GM19193 (cell line): ENCODE data around the gene MICAL2.

Source experiments
- POLR2A ChIP-seq: IDR thresholded peaks from 4 replicates; pipeline ENCODE4 v1.6.1; 2011; ENCODE audit not compliant: insufficient read depth, insufficient read length; ENCODE audit errors: extremely low read depth

MICAL2 gene

DNA sequence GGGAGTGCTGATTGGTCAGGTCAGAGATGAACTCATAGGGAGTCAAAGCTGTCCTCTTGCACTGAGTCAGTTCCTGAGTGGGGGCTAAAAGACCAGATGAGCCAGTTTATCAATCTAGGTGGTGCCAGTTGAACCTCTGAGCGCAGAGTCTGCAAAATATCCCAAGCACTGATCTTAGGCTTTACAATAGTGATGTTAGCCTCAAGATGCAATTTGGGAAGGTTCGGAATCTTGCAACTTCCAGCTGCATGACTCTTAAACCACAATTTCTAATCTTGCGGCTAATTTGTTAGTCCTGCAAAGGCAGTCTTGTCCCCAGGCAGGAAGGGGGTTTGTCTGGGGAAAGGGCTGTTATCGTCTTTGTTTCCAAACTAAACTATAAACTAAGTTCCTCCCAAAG, 174.7 kb downstream of the MICAL2 start:
- no peak for TF ChIP-seq POLR2A

DNA sequence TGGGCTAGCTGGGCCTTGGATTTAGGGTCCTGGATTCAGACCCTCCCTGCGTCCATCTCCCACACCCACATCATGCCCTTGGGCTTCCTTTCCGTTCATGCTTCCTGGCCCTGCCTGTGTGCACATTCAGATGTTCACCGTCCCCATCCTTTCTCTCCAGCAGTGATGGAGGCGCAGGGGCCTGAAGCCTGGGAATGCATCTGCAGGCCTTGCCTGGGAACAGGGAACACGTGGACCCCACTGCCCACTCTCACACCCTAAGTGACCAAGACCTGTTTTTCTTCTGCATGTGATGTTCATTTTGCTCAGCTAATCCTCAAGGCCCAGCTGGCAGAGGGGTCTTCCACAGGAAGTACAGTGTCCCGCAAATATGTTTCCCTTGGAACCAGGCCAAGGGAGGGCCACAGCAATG, 175.4 kb downstream of the MICAL2 start:
- TF ChIP-seq POLR2A: no peak

DNA sequence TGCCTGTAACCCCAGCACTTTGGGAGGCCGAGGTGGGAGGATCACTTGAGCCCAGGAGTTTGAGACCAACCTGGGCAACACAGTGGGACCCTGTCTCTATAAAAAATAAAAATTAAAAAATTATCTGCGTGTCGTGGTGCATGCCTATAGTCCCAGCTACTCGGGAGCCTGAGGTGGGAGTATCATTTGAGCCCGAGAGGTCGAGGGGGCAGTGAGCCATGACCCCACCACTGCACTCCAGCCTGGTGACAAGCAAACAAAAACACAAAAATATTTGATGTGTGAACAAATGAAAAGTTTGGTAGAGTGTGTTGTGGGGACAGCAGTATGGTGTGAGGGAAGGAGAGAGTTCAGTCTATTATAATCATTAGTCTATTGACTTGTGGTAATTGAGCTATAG, 176.2 kb downstream of the MICAL2 start:
- no peak for TF ChIP-seq POLR2A

DNA sequence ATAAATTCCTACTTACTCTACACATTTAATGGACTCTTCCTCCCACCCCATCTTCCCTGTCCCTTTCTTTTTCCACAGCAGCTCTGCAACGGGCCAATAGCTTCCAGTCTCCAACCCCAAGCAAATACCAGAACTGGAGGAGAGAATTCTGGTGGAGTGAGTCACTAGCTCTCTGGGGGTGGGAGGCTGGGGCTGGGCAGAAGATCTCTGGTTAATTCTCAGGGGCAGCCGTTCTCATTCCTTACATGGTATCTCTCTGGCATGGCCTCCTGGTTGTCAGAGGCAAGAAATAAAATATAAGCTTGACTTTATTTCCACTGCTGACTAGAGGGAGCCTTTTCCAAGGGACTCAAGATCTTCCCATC, 176.6 kb downstream of the MICAL2 start:
- no peak for TF ChIP-seq POLR2A

DNA sequence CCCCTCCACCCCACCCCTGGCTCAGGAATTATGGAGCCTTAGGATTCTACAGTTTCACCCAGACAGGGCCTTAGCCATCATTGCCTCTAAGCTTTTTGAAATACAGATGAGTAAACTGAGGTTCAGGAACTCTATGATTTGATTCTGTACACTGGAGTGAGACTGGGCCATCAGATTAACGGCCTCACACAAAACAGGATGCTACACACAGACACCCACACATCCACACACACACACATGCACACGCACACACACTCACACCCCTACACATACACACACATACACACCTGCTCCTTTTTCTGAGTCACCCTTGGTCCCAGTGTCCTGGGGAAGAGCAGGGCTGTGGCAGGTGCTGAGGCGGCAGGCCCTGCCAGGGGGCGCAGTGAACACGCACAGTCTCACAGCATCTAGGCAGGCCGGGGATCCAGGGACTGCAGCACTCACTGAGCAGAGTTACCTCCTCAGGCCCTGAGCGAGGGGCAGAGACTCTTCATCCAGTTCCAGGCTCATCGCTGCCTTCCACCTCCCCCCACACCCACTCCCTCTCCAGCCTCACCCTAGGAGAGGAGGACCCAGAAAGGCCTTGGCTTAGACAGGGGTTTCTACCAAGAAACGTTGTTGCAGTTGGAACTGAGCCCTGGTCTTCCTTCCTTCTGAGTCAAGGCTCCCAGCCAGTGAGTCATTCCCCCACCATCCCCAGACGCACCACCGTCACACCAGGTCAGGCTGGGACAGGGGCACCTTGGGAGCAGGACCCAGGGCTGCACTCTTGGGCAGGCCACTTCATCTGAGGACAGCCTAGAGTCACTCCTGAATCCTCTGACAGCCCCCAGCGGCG, 177.2 kb downstream of the MICAL2 start:
- no peak for TF ChIP-seq POLR2A

DNA sequence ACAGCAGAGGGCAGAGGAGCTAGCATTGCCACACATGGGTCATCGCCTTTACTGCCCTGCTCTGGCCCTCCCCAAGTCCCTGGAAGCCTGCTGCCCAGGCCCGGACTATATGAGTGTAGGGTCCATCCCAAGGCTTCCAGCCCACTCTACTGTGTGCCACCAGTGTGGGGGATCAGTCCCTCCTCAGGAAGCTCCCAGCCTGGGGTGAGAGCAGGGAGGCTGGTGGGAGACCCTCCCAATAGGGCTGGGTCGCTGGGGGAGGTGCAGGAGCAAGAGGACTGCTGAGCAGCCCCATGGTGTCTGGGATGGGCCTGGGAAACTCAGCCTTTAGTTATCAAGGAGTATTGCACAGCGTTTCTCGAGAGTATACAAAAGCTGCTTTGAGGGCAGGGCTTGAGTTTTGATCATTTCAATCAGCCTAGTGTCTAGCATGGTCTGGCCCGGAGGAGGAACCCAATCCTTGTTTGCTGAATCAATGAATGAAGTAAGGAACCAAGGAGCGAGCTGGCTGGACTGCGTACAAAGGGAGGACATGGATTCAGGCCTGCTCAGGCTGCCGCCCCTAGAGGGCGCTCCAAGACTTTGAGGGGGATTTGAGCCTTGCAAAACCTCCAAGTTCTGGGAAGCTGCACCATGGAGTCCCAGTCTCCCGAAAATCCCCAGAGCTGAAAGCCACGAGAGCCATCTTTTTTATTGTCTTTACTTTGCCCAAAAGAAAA, 178.0 kb downstream of the MICAL2 start:
- no peak for TF ChIP-seq POLR2A

DNA sequence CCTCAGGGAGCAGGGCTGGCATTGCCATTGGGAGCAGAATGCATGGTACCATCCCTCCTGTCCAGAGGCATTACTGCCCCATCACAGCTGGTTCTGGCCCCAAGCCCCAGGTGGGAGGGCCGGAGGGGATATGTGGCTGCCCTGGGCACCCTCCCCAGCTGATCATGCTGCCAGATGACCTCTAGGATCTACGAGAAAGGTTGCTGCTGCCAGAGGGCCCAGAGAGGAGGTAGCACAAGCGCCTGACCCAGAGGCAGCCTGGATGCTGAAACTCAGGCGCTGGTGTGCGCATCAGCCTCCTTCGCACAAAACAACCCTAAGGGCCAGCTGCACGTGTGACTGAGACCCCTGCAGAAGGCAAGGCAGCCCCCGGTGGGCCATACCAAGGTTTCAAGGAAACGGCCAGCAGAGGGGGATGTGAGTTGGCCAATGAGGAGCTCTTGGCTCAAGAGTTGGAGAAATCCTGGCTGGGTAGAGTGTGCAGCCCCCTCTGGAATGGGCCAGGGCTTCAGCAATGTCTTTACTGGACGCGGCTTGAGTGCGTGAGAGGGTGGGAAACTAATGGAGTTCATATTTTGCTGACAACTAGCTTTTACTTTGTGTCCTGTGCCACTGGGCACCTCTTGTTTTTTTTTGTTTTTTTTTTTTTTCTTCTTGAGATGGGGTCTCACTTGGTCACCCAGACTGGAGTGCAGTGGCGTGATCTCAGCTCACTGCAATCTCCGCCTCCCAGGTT, 178.7 kb downstream of the MICAL2 start:
- TF ChIP-seq POLR2A: no peak

DNA sequence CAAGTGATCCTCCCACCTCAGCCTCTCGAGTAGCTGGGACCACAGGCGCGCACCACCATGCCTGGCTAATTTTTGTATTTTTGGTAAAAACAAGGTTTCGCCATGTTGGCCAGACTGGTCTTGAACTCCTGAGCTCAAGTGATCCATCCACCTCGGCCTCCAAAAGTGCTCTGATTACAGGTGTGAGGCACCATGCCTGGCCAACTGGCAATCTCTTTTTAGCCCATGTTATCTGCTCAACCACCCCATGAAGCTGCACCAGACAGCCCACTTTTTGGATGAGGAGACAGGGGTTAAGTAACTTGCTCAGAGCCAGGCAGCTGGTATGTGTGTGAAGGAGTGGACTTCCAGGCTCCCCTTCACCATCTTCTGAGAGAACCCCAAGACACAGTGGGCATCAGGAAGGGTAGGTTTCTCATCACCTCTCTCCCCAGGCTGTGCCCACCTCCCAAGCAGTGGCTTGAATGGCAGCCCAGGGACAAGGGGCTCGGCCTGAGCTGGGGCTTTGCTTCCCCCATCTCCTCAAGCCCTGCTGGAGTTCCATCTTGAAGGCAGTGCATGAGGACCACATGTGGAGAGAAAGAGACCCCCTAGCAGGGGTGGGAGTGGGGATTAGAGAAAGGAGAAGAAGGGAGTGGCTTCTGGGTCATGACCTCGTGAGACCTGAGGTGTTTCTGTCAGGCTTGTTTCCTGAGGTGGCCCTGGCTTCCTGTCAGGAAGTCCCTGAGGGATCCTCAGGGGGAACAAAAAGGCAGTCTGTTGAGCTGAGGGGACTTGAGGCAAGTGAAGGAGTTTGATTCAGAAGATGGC, 179.5 kb downstream of the MICAL2 start:
- no peak for TF ChIP-seq POLR2A

DNA sequence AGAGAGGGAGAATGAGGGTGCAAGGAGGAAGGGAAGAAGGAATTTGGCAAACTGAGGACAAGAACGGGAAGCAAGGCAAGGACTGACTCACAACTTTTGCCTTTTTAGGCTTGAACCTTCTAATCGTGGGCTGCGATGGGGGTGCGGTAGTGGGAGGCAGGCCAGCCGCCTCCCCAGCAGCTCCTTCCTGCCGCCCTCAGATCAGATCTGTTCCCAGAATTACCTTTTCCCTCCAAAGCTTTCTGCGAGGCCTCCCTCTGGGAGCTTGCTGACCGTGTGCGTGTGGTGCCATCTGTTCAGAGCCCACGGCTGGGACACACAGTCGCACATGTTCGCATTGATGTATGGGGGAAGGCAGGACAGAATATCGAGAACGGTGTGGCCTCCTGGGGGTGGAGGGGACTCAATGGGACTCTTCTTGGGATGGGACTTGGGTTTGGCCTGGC, 180.1 kb downstream of the MICAL2 start:
- TF ChIP-seq POLR2A: no peak

DNA sequence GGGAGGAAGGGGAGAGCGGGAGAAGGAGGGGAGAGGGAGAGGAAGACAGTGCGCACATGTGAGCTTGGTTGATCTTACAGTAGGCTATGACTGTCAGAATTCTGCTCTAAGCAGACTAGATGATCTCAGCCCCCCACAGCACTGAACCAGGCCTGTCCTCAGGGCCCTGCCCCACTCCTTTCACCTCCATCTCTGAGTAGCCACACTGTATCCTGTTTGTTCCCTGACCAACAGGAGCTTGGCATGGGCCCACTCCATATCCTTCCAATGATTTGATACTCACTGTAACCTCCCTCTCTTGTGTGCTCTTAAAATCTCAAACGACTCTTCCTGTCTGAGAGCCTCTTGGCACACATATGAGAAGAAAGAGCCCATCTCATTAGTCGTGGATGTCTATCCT, 180.9 kb downstream of the MICAL2 start:
- no peak for TF ChIP-seq POLR2A

DNA sequence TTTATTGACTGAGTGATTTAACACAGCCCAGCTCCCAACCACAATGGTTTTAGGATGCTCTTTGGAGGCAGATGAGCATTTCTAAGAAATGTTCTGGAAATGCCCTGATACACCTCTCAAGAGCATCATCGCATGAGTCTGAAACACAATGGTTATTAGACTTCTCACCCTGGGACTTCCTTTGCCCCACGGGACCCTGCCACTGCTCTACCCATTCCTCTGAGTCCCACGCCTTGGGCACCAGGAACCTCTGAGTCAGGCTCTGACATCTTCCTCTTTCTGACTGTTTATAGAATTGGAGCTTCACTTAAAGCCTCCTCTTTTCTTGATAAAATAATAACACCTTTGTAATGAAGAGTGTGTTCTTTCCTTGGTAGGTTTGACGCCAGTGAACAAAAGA, 181.4 kb downstream of the MICAL2 start:
- TF ChIP-seq POLR2A: no peak

DNA sequence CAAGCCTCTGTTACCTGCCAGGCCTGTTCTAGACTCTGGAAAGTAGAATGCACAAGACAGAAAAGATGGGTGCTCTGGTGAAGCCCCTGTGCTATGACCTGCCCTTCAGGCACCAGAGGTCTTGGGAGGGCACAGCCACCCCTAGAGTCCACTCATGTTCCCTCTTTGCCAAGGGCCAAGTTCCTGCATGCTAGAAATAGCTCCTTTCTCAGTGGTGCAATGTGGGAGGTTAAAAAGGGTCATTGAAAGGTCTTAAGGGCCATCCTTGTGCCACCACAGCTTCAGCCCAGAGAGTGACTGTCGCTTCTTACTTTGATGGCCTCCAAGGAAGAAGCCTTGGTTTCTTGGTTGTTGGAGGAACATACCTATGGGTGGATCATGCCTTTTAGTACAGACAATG, 182.4 kb downstream of the MICAL2 start:
- TF ChIP-seq POLR2A: no peak

DNA sequence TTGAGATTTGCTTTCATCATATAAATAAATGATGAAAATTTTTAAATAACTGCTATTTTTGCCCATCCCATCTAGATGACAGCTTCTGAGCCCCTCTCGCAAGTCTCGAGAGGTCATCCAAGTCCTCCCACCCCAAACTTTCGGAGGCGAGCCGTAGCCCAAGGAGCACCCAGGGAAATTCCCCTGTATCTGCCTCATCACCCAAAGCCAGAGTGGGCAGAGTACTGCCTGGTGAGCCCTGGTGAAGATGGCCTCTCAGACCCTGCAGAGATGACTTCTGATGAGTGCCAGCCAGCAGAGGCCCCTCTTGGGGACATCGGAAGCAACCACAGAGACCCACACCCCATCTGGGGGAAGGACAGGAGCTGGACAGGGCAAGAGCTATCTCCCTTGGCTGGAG, 183.1 kb downstream of the MICAL2 start:
- TF ChIP-seq POLR2A: no peak

DNA sequence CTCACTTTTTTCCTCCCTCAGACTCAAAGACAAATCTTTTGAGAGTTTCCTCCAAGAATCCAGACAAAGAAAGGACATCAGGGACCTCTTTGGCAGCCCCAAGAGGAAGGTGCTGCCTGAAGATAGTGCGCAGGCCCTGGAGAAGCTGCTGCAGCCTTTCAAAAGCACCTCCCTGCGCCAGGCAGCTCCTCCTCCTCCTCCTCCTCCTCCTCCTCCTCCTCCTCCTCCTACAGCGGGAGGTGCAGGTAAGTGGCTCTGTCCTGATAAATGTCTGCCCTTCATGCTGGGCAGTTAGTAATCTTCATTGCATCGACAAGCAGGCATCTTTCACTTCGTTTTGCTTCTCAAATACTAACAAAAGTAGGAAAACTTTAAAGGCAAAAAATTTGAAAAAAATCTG, 184.2 kb downstream of the MICAL2 start:
- TF ChIP-seq POLR2A: no peak

DNA sequence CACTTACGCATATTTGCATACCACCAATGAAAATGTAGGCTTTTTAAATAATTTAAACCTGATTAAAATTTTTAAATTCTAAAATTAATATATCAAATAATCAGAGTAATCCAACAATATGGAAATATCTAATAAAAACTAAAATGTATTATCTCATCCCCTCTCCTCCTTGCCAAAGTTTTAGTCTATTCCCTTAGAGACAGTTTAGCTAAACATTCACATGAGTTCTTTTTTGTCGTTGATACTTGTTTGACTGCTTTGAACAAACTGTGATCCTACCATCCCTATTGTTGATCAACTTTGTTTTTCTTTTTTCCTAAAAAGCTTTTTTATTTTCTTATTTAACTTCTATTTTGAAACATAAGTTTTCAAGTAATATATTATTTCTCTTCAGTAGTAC, 185.6 kb downstream of the MICAL2 start:
- no peak for TF ChIP-seq POLR2A

DNA sequence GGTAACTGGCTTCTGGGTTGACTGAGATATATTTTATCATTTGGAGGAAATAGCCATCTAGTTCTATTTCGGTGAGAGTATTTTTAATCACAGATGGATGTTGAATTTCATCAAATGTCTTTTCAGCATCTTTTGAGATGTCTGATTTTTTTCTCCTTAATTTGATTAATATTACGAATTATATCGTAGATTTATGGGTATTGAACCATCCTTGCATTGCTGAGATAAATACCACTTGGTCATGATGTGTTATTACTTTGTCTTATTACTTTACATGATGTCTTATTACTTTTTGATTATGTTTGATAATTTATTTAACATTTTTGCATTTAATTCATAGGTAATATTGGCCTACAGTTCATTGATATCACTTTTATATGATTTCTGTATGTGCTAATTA, 188.2 kb downstream of the MICAL2 start:
- TF ChIP-seq POLR2A: no peak

DNA sequence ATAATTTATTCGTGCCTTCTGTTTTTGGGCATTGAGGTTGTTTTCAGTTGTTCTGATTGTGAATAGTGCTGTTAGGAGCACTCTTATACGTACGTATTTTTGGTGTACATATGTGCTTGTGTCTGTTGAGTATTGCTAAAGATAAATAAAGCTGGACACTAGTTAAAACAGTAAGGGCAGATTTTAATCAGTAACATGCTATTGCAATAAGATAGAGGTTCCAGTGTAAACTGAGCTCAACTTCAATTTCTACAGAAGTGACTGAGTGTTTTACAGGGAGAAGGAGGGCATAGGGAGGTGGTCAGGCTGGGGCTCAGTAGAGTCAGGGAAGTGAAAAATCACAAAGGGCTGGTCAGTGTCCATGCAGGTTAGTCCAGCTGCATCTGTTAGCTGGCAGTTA, 191.0 kb downstream of the MICAL2 start:
- no peak for TF ChIP-seq POLR2A
